Measurements from ENCODE around the gene ITGA5.

ITGA5 gene

GRCh38 chr12:54387114-54387467 is 32.0 kb downstream of the ITGA5 start:
- DNase-seq = no peak

GRCh38 chr12:54386403-54387113 is 32.5 kb downstream of the ITGA5 start:
- no peak for DNase-seq

- DNase-seq = no peak
These were observed 33.7 kb downstream of the ITGA5 start for GRCh38 chr12:54385251-54385914.

DNA sequence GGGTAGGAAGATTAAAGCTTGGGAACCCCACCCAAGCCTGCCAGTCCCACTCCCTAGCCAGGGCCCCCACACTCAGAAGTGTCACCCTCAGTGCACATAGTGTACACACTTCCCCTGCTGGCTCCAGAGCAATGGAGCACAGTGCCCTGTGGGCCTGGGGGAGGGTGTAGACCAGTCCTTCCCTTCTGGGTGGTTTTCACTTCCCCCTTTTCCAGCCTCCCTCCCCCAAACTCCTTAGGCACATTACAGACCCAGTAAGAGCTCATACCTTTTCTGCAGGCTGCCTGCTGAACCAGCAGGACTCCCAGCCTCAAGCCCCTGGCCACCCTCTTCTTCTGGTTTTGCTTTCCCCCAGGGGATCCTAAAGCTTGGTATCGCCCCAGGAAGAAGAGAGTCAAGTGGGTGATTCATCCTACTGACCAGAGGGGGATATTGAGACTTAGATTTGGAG is 34.5 kb downstream of the ITGA5 start, which contains the start of gene ZNF385A:
ZNF385A (minus strand) TSS at position 143 of the 451 bp plus-strand sequence. CDS start 219 bp downstream, outside the sequence.
- no peak for DNase-seq

DNA sequence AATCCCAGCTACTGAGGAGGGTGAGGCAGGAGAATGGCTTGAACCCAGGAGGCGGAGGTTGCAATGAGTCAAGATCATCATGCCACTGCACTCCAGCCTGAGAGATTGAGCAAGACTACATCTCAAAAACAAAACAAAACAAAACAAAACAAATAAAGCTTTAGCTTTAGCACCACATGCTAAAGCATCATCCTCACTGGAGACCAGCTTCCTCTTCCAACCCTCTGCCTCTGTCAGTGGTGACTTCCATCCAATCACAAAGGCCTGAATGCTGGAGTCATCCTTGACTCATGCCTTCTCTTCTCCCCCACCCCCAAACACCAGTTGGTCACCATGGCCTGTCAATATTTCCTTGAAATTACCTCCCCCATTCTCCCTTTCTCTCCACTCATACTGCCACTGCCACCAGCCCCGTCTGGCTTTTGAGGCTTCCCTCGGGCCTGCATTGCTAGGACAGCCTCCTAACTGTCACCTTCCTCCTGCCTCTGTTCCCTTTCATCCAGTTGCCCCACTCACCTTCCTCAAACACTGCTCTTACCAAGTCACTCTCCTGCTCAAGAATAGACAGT is 35.9 kb downstream of the ITGA5 start:
- DNase-seq = peak; percentile 33

- no peak for DNase-seq
These were observed 37.9 kb downstream of the ITGA5 start for GRCh38 chr12:54381136-54381535.

DNA sequence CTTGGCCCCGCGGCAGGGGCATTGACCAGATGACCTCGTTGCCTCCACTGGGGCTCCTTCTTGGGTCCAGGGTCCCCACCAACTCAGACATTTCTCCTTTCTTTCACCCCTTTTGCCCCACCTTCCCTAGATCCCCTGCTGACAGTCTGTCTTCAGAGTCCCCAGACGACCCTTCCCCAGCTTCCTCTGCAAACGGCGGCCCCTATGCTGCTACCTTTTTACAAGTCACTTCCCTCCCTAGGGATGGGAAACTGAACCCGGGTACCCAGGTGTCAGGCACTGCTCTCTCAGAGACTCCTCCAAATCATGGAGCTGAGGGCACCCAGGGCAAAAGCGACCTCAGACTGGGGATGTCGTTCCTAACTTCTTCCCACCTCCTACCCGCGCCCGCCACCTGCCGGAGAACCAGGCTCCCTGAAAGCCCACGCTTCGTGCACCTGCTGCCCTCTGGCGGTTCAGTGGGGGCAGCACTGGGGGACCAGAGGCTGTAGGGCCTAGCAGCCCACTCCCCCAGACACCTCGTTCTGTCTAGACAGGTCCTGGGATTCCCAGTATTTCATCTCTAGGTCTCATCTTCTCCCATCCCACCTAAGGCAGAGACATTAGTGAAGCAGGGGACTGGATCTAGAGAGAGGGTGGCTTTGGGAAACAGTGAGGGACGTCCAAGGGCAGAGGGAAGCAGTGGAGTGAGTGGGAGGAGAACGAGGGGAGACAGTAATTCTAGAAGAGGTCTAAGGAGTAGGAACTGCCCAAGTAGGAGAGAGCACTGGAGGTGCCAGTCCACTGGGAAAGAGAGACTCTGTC is 39.5 kb downstream of the ITGA5 start:
- DNase-seq = peak; percentile 93

GRCh38 chr12:54378796-54379397 is 40.2 kb downstream of the ITGA5 start:
- DNase-seq = no peak

- DNase-seq = no peak
These were observed 41.1 kb downstream of the ITGA5 start for GRCh38 chr12:54377797-54378515.

DNA sequence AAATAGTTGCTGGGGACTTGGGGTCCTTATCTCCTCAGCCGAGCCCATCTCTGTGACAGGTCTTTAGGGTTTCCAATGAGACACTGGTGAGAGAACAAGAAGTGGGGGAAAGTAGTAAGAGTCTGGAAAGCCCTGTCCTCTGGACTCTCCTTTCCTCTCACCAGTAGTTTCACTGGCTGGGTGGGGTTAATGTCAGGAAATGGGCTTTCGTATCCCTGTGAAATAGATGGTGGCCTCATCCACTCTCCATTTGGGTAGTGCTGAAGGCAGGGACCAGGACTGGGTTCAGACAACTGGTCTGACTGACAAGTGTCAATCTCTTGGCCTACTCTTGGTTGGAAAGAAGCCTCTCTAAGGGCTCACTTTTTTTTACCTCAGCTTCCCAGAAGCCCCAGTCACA is 42.1 kb downstream of the ITGA5 start:
- DNase-seq = no peak

DNA sequence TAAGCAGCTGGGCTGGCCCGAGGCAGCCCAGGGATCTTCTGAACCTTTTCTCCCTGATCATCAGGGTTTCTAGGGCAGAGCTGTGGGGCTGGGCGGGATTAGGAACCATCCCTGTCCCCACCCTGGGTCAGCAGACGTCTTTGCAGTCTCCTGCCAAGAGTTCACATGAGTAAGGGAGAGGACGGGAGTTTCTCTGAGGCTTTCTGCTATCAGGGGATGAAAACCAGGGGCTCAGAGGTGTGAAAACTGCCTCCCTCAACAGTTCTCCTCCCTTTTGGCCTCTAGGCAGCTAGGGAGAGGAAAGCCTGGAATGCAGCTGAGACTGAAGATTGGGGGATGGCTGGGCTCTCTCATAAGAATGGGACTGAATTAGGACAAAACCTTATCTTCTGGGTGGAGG is 42.5 kb downstream of the ITGA5 start:
- DNase-seq = no peak

DNA sequence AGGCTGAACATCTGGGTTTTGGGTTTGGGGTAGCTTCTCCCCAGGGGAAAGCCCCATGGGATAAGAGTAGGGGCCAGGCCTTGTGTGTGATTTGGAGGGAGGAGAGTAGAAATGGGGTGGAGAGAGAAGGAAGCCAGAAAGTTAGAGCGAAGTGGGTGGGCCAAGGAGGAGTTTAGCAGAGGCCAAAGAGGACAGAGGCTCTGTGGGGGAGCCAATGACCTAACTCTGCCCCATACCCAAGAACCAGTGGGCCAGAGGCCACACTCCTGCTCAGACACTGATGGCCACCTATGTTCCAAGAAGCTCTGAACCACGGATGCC is 43.8 kb downstream of the ITGA5 start:
- DNase-seq = no peak

- no peak for DNase-seq
These were observed 44.4 kb downstream of the ITGA5 start for GRCh38 chr12:54374562-54375258.

GRCh38 chr12:54373649-54374561 is 45.2 kb downstream of the ITGA5 start:
- DNase-seq = no peak

DNA sequence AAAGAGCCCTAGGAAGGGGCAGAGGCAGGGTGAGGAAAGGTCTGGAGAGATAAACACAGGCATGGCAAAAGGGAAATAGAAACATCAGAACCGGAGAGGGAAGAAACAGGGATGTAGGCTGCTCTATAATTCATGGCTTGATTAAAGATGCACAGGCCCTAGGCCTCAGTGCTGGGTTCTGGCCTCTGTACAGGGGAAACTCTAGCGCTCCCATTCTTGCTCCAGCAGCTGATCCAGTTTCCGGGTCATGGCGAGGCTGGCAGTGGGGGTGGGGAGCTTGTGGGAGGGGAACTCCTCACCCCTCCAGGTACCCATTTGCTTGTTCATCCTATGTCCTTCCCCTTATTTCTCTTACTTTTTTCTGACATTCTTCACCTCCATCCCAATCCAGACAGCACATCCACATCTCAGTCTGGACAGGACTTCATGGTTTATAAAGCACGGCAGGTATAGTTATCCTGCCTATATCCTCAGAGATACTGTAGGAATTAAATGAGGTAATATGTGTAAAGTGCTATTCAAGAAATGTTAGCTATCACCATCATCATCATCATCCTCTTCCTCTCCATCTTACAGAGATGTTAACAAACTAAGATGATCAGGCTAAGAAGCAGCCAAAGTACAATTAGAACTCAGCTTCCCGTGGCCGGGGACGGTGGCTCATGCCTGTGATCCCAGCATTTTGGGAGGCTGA is 46.8 kb downstream of the ITGA5 start:
- no peak for DNase-seq

DNA sequence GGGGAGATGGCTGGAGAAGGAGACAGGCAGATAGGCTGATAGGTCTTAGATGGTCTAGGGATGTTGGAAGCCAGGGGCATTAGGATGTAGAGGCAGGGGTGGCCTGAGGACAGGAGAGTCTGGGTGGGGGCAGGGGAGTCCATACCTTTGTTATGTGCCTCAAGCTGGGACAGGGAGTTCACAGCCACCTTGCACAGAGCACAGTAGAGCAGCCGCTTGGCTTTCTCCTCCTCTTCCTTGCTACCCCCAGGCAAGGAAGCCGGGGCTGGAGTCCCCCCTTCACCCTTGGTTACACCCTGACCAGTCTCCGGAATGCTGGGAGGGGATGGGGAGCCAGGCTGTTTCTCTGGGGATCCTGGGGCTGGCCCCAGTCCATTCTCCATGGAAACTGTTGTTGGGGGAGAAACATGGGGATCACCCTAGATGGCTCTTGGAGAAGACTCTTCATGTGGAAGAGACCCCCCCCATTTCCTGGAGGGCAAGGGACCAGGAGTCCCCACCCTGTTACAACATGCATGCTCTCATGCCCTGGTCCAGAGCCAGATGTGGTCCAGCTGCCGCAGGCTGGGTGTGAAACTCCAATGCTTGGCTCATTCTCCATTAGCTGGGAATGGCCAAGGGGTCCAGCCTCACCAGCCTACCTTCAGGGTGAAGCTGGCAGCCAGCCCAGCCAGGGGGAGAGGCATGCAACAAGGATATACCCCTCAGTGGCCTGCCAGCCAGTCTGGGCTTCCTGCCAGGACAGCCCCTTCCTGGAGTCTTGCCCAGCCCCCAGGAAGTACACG is 47.5 kb downstream of the ITGA5 start:
- no peak for DNase-seq

DNA sequence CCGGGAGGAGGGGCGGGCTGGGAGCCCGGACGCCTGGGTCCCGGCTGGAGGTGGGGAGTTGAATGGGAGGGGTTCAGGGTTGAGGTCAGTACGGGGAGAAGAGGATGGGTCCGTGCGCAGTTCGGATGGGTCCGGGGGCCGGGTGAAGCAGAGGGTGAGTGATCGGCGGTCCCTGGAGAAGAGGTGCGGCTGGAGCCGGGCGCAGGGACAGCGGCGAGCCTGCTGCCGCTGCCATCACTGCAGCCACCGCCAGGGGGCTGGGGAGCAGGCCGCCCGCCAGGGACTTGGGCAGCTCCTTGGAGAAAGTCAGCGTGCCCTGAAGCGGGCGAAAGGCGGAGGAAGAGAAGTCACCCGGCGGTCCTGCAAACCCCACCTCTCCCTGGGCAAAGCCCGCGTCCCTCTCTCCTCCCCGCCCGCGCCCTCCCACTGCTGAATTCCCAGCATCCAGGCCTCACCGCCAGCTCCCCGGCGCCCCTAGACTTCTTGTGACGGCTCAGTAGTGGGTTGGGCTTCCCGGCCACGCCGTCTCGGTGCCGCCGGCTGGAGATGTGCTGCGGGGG is 48.8 kb downstream of the ITGA5 start:
- no peak for DNase-seq

DNA sequence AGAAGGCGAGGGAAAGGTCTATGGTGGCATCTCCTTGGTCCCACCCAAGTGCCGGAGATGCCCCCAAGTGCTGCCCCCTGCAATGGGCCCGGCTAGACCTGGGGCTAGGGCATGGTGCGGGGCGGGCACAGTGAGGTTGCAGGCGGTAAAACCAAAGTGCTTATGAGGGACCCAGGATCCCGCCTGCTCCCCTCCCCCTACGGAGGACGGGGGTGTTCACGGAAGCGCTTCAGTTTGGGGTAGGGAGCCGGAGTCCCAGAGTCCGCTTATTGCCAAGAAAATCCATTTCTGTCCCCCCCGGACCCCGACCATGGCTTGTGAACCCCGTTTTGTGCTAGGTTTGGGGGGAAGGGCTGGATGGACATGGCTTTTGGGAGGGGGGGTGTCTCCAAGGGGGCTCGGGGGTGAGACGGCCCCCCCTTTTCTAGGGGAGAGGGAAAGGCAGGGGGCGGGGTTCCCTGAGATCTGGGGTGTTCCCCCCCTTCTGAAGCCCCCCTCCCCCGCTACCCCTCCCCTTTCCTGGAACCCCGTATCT is 49.4 kb downstream of the ITGA5 start:
- DNase-seq = no peak

All from stimulated activated CD4-positive, alpha-beta T cell treated with anti-CD3 and anti-CD28 coated beads, Interleukin-4, amount 100 ng/mL, for 24 hours (primary cell).